Measurements from ENCODE around the gene PACRG. TPM values are rescaled to one million over a fixed set of nuclear protein-coding genes. Genes with fewer than 3 reads are reported as not detected.
"Not testable (repeated sequence)": the region's sequence is repeated elsewhere in the genome, so short reads cannot be mapped to it uniquely, and the experiment has no call there.

PACRG gene
- 1.5 TPM for polyA plus RNA-seq
- long read RNA-seq, donor 1, result 0 reads
- long read RNA-seq, donor 2, result 0 reads
- long read RNA-seq, donor 3, partial matches to known transcripts, result 0 of 2 reads
- long read RNA-seq, donor 3, other reads (novel, unspliced or antisense), result 0 of 2 reads
- long read RNA-seq, donor 4, result 0 reads
- long read RNA-seq, donor 5, result 0 reads
- long read RNA-seq, donor 6, partial matches to known transcripts, result 0 of 1 reads
- long read RNA-seq, donor 6, other reads (novel, unspliced or antisense), result 0 of 1 reads
- long read RNA-seq, donor 7, result 0 reads
- long read RNA-seq, donor 8, result 0 reads
- long read RNA-seq, donor 9, result 0 reads
- long read RNA-seq, donor 10, result 0 reads
- long read RNA-seq, donor 11, partial matches to known transcripts, result 0 of 1 reads
- long read RNA-seq, donor 11, other reads (novel, unspliced or antisense), result 0 of 1 reads

- no peaks in the 10 kb centered on the region for H3K27me3 ChIP-seq (ENCODE audit: control insufficient read depth, insufficient read depth, low read length)
- peaks cover 7% of the 10 kb centered on the region for H3K4me1 ChIP-seq (ENCODE audit: control insufficient read depth, insufficient read depth, low read length)
- peak within 1 kb of the TSS; percentile 69 for H3K4me3 ChIP-seq (ENCODE audit: low read length)
- no peaks in the 10 kb centered on the region for H3K36me3 ChIP-seq (ENCODE audit: control insufficient read depth, insufficient read depth, low read length)
- DNase-seq, result peak; percentile 99 to 100
- WGBS (ENCODE audit: insufficient coverage, low lambda C conversion rate), result 4% methylated on average over 4 of the region's 84 CpGs
- H3K9me3 ChIP-seq (ENCODE audit: control insufficient read depth, low read depth, low read length), result no peaks in the 10 kb centered on the region
- H3K27ac ChIP-seq (ENCODE audit: low read length), result peak within 1 kb of the TSS; percentile 74
These were observed at the start of gene PACRG, which contains the start of gene PRKN for GRCh38 chr6:162727322-162728182. Gene PACRG, plus strand, starts transcription at chr6:162727974. Gene PRKN, minus strand, starts transcription at chr6:162727766.

GRCh38 chr6:162678896-162679295, 48.9 kb upstream of the PACRG start:
- not testable (repeated sequence) for H3K36me3 ChIP-seq (ENCODE audit: control insufficient read depth, insufficient read depth, low read length); DNase-seq; H3K4me1 ChIP-seq (ENCODE audit: control insufficient read depth, insufficient read depth, low read length); H3K27me3 ChIP-seq (ENCODE audit: control insufficient read depth, insufficient read depth, low read length); H3K27ac ChIP-seq (ENCODE audit: low read length); H3K4me3 ChIP-seq (ENCODE audit: low read length); H3K9me3 ChIP-seq (ENCODE audit: control insufficient read depth, low read depth, low read length)
- whole genome bisulfite sequencing (ENCODE audit: insufficient coverage, low lambda C conversion rate), result 95% methylated on average over 3 of the region's 7 CpGs

GRCh38 chr6:162679681-162680080, 48.1 kb upstream of the PACRG start:
- Histone ChIP-seq H3K36me3 (ENCODE audit: control insufficient read depth, insufficient read depth, low read length) (no peaks in the 10 kb centered on the region), H3K4me3 (ENCODE audit: low read length) (no peak overlapping the region), H3K4me1 (ENCODE audit: control insufficient read depth, insufficient read depth, low read length) (no peaks in the 10 kb centered on the region), H3K27me3 (ENCODE audit: control insufficient read depth, insufficient read depth, low read length) (no peaks in the 10 kb centered on the region), H3K27ac (ENCODE audit: low read length) (no peak overlapping the region), H3K9me3 (ENCODE audit: control insufficient read depth, low read depth, low read length) (no peaks in the 10 kb centered on the region)
- WGBS (ENCODE audit: insufficient coverage, low lambda C conversion rate), result no CpG with 5 or more reads among the region's 1 CpG
- no peak for DNase-seq

GRCh38 chr6:162680367-162680766, 47.4 kb upstream of the PACRG start:
- Histone ChIP-seq H3K4me3 (ENCODE audit: low read length) (no peak overlapping the region), H3K36me3 (ENCODE audit: control insufficient read depth, insufficient read depth, low read length) (no peaks in the 10 kb centered on the region)

DNA sequence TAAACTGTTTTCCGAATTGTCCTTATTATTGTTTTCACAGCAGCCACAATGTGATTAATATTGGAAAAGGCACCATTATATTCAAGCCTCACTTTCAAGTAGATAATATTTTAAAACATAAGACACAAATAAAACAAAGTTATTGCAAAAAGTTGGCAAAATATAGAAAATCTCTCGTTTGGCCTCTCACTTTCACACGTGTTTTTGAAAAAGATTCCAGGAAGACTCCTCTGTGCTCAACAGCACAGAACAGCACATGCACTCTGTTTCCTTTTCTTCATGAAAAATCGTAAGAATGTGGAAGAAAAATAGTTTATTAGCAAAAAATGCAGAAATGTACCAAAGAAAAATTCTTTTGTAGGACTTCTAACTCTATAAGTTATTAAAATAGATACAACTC, 46.9 kb upstream of the PACRG start:
- Histone ChIP-seq H3K27ac (ENCODE audit: low read length) (no peak overlapping the region), H3K4me1 (ENCODE audit: control insufficient read depth, insufficient read depth, low read length) (no peaks in the 10 kb centered on the region), H3K4me3 (ENCODE audit: low read length) (no peak overlapping the region), H3K36me3 (ENCODE audit: control insufficient read depth, insufficient read depth, low read length) (no peaks in the 10 kb centered on the region), H3K9me3 (ENCODE audit: control insufficient read depth, low read depth, low read length) (no peaks in the 10 kb centered on the region), H3K27me3 (ENCODE audit: control insufficient read depth, insufficient read depth, low read length) (no peaks in the 10 kb centered on the region)
- 86% methylated on average over 4 of the region's 4 CpGs for WGBS (ENCODE audit: insufficient coverage, low lambda C conversion rate)
- no peak for DNase-seq

More at GRCh38 chr6:162680367-162680766, 47.4 kb upstream of the PACRG start:
- Histone ChIP-seq H3K27me3 (ENCODE audit: control insufficient read depth, insufficient read depth, low read length) (no peaks in the 10 kb centered on the region), H3K4me1 (ENCODE audit: control insufficient read depth, insufficient read depth, low read length) (no peaks in the 10 kb centered on the region), H3K9me3 (ENCODE audit: control insufficient read depth, low read depth, low read length) (no peaks in the 10 kb centered on the region), H3K27ac (ENCODE audit: low read length) (no peak overlapping the region)
- DNase-seq, result no peak

GRCh38 chr6:162681447-162681846, 46.3 kb upstream of the PACRG start:
- Histone ChIP-seq H3K4me1 (ENCODE audit: control insufficient read depth, insufficient read depth, low read length) (no peaks in the 10 kb centered on the region), H3K36me3 (ENCODE audit: control insufficient read depth, insufficient read depth, low read length) (no peaks in the 10 kb centered on the region), H3K4me3 (ENCODE audit: low read length) (no peak overlapping the region), H3K9me3 (ENCODE audit: control insufficient read depth, low read depth, low read length) (no peaks in the 10 kb centered on the region), H3K27me3 (ENCODE audit: control insufficient read depth, insufficient read depth, low read length) (no peaks in the 10 kb centered on the region), H3K27ac (ENCODE audit: low read length) (no peak overlapping the region)
- no CpG with 5 or more reads among the region's 1 CpG for WGBS (ENCODE audit: insufficient coverage, low lambda C conversion rate)
- DNase-seq, result peak; percentile 3 to 29

DNA sequence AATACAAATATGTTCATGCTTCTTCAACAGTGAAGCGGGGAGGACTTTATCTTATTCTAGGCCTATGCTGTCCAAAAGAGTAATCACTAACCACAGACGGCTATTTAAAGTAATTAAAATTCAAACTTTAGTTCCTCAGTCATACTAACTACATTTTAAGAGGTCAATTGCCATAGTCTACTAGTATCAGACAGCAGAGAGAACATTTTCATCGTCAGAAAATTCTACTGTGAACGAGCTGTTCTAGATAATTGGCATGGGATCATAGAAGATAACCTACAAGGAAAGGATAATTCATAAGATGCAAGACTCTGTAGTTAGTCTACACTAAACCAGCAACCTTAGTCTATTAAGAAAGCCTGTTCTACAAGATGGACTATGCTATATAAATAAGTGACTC, 44.6 kb upstream of the PACRG start:
- no peak for DNase-seq
- no peaks in the 10 kb centered on the region for H3K4me1 ChIP-seq (ENCODE audit: control insufficient read depth, insufficient read depth, low read length)
- 80% methylated on average over 1 of the region's 4 CpGs for WGBS (ENCODE audit: insufficient coverage, low lambda C conversion rate)

DNA sequence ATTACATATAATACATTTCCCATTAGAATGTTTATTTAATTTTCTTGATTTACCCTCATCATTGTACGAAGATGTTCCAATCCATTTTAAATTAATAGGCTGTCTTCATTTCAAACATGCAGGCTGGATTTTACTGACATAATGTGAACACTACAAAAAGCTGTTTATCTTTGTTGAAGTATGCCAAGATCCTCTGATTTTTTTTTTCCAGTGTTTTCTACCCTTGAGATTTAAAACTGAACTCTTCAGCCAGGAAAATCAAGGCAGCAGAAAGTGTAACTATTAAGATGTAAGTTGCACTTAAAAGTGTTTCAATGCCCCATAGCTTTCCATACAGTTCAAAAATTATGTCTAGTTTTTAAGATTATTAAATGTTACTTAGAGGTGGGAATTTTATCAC, 43.7 kb upstream of the PACRG start:
- Histone ChIP-seq H3K27me3 (ENCODE audit: control insufficient read depth, insufficient read depth, low read length) (no peaks in the 10 kb centered on the region), H3K4me3 (ENCODE audit: low read length) (no peak overlapping the region), H3K9me3 (ENCODE audit: control insufficient read depth, low read depth, low read length) (no peaks in the 10 kb centered on the region), H3K4me1 (ENCODE audit: control insufficient read depth, insufficient read depth, low read length) (no peaks in the 10 kb centered on the region), H3K36me3 (ENCODE audit: control insufficient read depth, insufficient read depth, low read length) (no peaks in the 10 kb centered on the region), H3K27ac (ENCODE audit: low read length) (no peak overlapping the region)
- no peak for DNase-seq
- WGBS (ENCODE audit: insufficient coverage, low lambda C conversion rate), result 88% methylated on average over 1 of the region's 1 CpG

More for the DNA sequence above, 44.6 kb upstream of the PACRG start:
- Histone ChIP-seq H3K36me3 (ENCODE audit: control insufficient read depth, insufficient read depth, low read length) (no peaks in the 10 kb centered on the region), H3K27ac (ENCODE audit: low read length) (no peak overlapping the region), H3K27me3 (ENCODE audit: control insufficient read depth, insufficient read depth, low read length) (no peaks in the 10 kb centered on the region), H3K4me3 (ENCODE audit: low read length) (no peak overlapping the region), H3K9me3 (ENCODE audit: control insufficient read depth, low read depth, low read length) (no peaks in the 10 kb centered on the region)

GRCh38 chr6:162684961-162685360, 42.8 kb upstream of the PACRG start:
- WGBS (ENCODE audit: insufficient coverage, low lambda C conversion rate), result no CpG with 5 or more reads among the region's 3 CpGs
- no peaks in the 10 kb centered on the region for H3K9me3 ChIP-seq (ENCODE audit: control insufficient read depth, low read depth, low read length)
- H3K4me3 ChIP-seq (ENCODE audit: low read length), result no peak overlapping the region
- peak in 1 of 2 donors; percentile 4 for DNase-seq
- no peaks in the 10 kb centered on the region for H3K27me3 ChIP-seq (ENCODE audit: control insufficient read depth, insufficient read depth, low read length)
- H3K36me3 ChIP-seq (ENCODE audit: control insufficient read depth, insufficient read depth, low read length), result no peaks in the 10 kb centered on the region
- no peaks in the 10 kb centered on the region for H3K4me1 ChIP-seq (ENCODE audit: control insufficient read depth, insufficient read depth, low read length)
- no peak overlapping the region for H3K27ac ChIP-seq (ENCODE audit: low read length)

DNA sequence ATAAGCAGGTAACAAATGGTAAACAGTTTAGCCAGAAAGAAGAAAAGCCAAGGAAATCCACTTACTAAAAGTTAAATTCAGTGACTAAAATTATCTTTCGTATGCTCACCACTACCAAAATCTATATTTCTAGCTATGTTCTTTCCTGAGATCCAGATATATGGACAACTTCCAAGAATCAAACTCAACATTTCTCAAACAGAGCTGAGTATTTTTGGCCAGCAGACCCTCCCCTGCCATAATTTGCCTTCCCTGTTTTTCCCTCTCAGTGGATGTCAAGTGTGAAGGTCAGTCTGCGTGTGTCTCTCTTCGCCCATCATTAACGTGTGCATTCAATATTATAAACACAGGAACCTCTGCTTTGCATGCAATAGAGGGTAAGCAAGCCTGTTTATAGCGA, 42.2 kb upstream of the PACRG start:
- WGBS (ENCODE audit: insufficient coverage, low lambda C conversion rate), result 87% methylated on average over 4 of the region's 5 CpGs
- no peaks in the 10 kb centered on the region for H3K4me1 ChIP-seq (ENCODE audit: control insufficient read depth, insufficient read depth, low read length)
- DNase-seq, result no peak
- no peaks in the 10 kb centered on the region for H3K9me3 ChIP-seq (ENCODE audit: control insufficient read depth, low read depth, low read length)
- no peak overlapping the region for H3K4me3 ChIP-seq (ENCODE audit: low read length)
- no peaks in the 10 kb centered on the region for H3K36me3 ChIP-seq (ENCODE audit: control insufficient read depth, insufficient read depth, low read length)
- no peaks in the 10 kb centered on the region for H3K27me3 ChIP-seq (ENCODE audit: control insufficient read depth, insufficient read depth, low read length)
- no peak overlapping the region for H3K27ac ChIP-seq (ENCODE audit: low read length)
